Measurements from ENCODE around the gene FBH1.
"Not testable (repeated sequence)": the region's sequence is repeated elsewhere in the genome, so short reads cannot be mapped to it uniquely, and the experiment has no call there.

GRCh38 chr10:5867091-5867615 lies 22.9 kb upstream of the FBH1 start:
- not testable (repeated sequence) for TF ChIP-seq POLR2AphosphoS5 (IDR thresholded peaks at IDR 0.05; ENCODE audit: low read length); POLR2A (IDR thresholded peaks at IDR 0.05; ENCODE audit: low read depth, low read length); ATF3 (IDR thresholded peaks at IDR 0.05; ENCODE audit: borderline replicate concordance, extremely low read depth, low read depth, low read length); FOXM1 (IDR thresholded peaks at IDR 0.05; ENCODE audit: low read depth, low read length); SMC3 (IDR thresholded peaks at IDR 0.05; ENCODE audit: borderline replicate concordance, low read length); NRF1 (conservative IDR thresholded peaks at IDR 0.05; ENCODE audit: low read depth, low read length); EZH2 (IDR thresholded peaks at IDR 0.05; ENCODE audit: borderline replicate concordance, control insufficient read depth, low read depth, low read length); ESRRA (IDR thresholded peaks at IDR 0.05; ENCODE audit: low read length); RAD51 (IDR thresholded peaks at IDR 0.05); HDAC2 (IDR thresholded peaks at IDR 0.05)
- TF ChIP-seq, protein P1, sequence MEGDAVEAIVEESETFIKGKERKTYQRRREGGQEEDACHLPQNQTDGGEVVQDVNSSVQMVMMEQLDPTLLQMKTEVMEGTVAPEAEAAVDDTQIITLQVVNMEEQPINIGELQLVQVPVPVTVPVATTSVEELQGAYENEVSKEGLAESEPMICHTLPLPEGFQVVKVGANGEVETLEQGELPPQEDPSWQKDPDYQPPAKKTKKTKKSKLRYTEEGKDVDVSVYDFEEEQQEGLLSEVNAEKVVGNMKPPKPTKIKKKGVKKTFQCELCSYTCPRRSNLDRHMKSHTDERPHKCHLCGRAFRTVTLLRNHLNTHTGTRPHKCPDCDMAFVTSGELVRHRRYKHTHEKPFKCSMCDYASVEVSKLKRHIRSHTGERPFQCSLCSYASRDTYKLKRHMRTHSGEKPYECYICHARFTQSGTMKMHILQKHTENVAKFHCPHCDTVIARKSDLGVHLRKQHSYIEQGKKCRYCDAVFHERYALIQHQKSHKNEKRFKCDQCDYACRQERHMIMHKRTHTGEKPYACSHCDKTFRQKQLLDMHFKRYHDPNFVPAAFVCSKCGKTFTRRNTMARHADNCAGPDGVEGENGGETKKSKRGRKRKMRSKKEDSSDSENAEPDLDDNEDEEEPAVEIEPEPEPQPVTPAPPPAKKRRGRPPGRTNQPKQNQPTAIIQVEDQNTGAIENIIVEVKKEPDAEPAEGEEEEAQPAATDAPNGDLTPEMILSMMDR (IDR thresholded peaks at IDR 0.05 in 2 of 3, conservative IDR thresholded peaks at IDR 0.05 in 1 of 3; ENCODE audit: control insufficient read depth in 2 of 3, extremely low read depth in 1 of 3, insufficient read depth in 1 of 3, low read depth in 3 of 3, low read length in 3 of 3) = not testable (repeated sequence)
- TF ChIP-seq, protein P2, sequence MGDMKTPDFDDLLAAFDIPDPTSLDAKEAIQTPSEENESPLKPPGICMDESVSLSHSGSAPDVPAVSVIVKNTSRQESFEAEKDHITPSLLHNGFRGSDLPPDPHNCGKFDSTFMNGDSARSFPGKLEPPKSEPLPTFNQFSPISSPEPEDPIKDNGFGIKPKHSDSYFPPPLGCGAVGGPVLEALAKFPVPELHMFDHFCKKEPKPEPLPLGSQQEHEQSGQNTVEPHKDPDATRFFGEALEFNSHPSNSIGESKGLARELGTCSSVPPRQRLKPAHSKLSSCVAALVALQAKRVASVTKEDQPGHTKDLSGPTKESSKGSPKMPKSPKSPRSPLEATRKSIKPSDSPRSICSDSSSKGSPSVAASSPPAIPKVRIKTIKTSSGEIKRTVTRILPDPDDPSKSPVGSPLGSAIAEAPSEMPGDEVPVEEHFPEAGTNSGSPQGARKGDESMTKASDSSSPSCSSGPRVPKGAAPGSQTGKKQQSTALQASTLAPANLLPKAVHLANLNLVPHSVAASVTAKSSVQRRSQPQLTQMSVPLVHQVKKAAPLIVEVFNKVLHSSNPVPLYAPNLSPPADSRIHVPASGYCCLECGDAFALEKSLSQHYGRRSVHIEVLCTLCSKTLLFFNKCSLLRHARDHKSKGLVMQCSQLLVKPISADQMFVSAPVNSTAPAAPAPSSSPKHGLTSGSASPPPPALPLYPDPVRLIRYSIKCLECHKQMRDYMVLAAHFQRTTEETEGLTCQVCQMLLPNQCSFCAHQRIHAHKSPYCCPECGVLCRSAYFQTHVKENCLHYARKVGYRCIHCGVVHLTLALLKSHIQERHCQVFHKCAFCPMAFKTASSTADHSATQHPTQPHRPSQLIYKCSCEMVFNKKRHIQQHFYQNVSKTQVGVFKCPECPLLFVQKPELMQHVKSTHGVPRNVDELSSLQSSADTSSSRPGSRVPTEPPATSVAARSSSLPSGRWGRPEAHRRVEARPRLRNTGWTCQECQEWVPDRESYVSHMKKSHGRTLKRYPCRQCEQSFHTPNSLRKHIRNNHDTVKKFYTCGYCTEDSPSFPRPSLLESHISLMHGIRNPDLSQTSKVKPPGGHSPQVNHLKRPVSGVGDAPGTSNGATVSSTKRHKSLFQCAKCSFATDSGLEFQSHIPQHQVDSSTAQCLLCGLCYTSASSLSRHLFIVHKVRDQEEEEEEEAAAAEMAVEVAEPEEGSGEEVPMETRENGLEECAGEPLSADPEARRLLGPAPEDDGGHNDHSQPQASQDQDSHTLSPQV (IDR thresholded peaks at IDR 0.05) = not testable (repeated sequence)

Measured in GM12878 (cell line).